ENCODE data around the gene ALDH1L1. TPM values are rescaled to one million over a fixed set of nuclear protein-coding genes. Genes with fewer than 3 reads are reported as not detected.

Gene ALDH1L1
- total and polyA plus RNA-seq, 2 of the 13 experiments (the other 11 are each of a cell fraction or from before 2014, with no cell fraction given) = 11.2 to 28.7 TPM

- TF ChIP-seq SKI (IDR thresholded peaks at IDR 0.05; ENCODE audit: partially characterized antibody) (no peak), ZXDC (CRISPR knock-in tag; IDR thresholded peaks at IDR 0.05) (no peak), BRF2 (CRISPR knock-in tag; IDR thresholded peaks at IDR 0.05) (no peak), DMAP1 (CRISPR knock-in tag; IDR thresholded peaks at IDR 0.05) (no peak)
Observed at GRCh38 chr3:126084768-126085180, 95.6 kb downstream of the ALDH1L1 start (continued).

- Histone ChIP-seq H3K4me3 (replicated peaks in 1 of 3; ENCODE audit: insufficient read depth in 1 of 3, low read depth in 2 of 3, low read length in 3 of 3) (peak within 1 kb of the TSS; percentile 79 to 94 (median 82)), H3K9ac (ENCODE audit: insufficient read depth, low read depth, low read length) (peak within 1 kb of the TSS; percentile 78), H3K9me3 (ENCODE audit: low read length) (peaks cover 23% of the 10 kb centered on the region), H3K27ac (ENCODE audit: extremely low read length, insufficient read depth, low read length) (peak within 1 kb of the TSS; percentile 76), H3K79me2 (ENCODE audit: insufficient read depth, low read length) (no peaks in the 10 kb centered on the region), H3K36me3 (replicated peaks in 1 of 2; ENCODE audit: control insufficient read depth in 1 of 2, insufficient read depth in 2 of 2, low read length in 2 of 2) (no peaks in the 10 kb centered on the region), H3K4me1 (ENCODE audit: insufficient read depth, low read length) (peaks cover 27% of the 10 kb centered on the region), H4K20me1 (ENCODE audit: insufficient read depth, low read length) (no peaks in the 10 kb centered on the region), H3K27me3 (ENCODE audit: control insufficient read depth in 1 of 2, insufficient read depth in 2 of 2, low read length in 2 of 2) (no peaks in the 10 kb centered on the region), H2AFZ (ENCODE audit: low read length) (peak within 1 kb of the TSS; percentile 89), H3K4me2 (ENCODE audit: low read depth, low read length) (peak within 1 kb of the TSS; percentile 79)
- intact Hi-C loops (cut with micrococcal nuclease; ENCODE audit: unreplicated experiment) (loop anchor here (5.0 kb wide), 2 partner anchors 92 to 112 kb away; no protein-coding TSS in a partner anchor), in situ Hi-C loops (cut with HindIII; ENCODE audit: extremely low pct_ligation_motif_present, low pct_unique_long_range_greater_than_20kb) (no loop called here)
- WGBS (ENCODE audit: low lambda C conversion rate) = under 1% methylated on average over 17 of the region's 72 CpGs
- CTCF ChIA-PET (ENCODE audit: low intra/inter-chr PET ratio, low total read pairs) = no interaction called here
- POLR2A ChIA-PET = interaction anchor here (0.9 to 1.3 kb wide), 7 partner anchors 10 to 88 kb away, joined by 3 to 5 read pairs (median 4); no protein-coding TSS in a partner anchor
- DNase-seq (ENCODE audit: low spot score) = peak; percentile 80
- FAIRE-seq = no peak
- TSS peak; percentile 77 for BruUV-seq (replicated peaks)
- peak; percentile 93 for ATAC-seq
- 0 out of 2 replicates have a peak, but pooled peaks have one; percentile 28 for TF ChIP-seq ZNF121 (CRISPR knock-in tag; IDR thresholded peaks at IDR 0.05)
- TF ChIP-seq MIER3 (CRISPR knock-in tag; IDR thresholded peaks at IDR 0.05; ENCODE audit: borderline replicate concordance) = no peak
- no peak for TF ChIP-seq ZNF615 (CRISPR knock-in tag; IDR thresholded peaks at IDR 0.05; ENCODE audit: borderline replicate concordance)
- TF ChIP-seq SALL1 (CRISPR knock-in tag; IDR thresholded peaks at IDR 0.05) = peak; percentile 40; the same call in 1 of the 2 replicates
- no peak for TF ChIP-seq CAMTA2 (CRISPR knock-in tag; IDR thresholded peaks at IDR 0.05; ENCODE audit: borderline replicate concordance)
- TF ChIP-seq SP5 (CRISPR knock-in tag; IDR thresholded peaks at IDR 0.05; ENCODE audit: borderline replicate concordance, low read depth) = peak; percentile 22; the same call in 1 of the 2 replicates
Observed at GRCh38 chr3:126083913-126084767, 96.2 kb downstream of the ALDH1L1 start, which contains the start of gene SLC41A3. Gene SLC41A3, minus strand, starts transcription at chr3:126084124. Its CDS starts 15,905 bp downstream, at chr3:126068219.

Measured in HepG2 (cell line).